Suprapubic skin (tissue), 4 donors: Measurements from ENCODE around the gene MEX3A. TPM values are rescaled to one million over a fixed set of nuclear protein-coding genes. Genes with fewer than 3 reads are reported as not detected.
A peak's percentile ranks its signal among the peaks of the same experiment; 100 is the strongest.

Source experiments
- DNase-seq, 2 donors: peaks; one replicate each; pipeline ENCODE4 v3.0.0-alpha.2; 2019; ENCODE audit warnings: low spot score in 2 of 2
- H3K27ac ChIP-seq: fragments of 200-600 bp; sonication (generic); one replicate; pipeline ENCODE4 v1.5.1; 2019
- H3K27me3 ChIP-seq: fragments of 200-600 bp; sonication (generic); one replicate; pipeline ENCODE4 v1.5.1; 2019
- H3K36me3 ChIP-seq: fragments of 200-600 bp; sonication (generic); one replicate; pipeline ENCODE4 v1.5.1; 2019
- H3K4me1 ChIP-seq: fragments of 200-600 bp; sonication (generic); one replicate; pipeline ENCODE4 v1.5.1; 2019
- H3K4me3 ChIP-seq: fragments of 200-600 bp; sonication (generic); one replicate; pipeline ENCODE4 v1.5.1; 2019; ENCODE audit warnings: mild to moderate bottlenecking
- H3K9me3 ChIP-seq: fragments of 200-600 bp; sonication (generic); one replicate; pipeline ENCODE4 v1.5.1; 2019
- EP300 ChIP-seq: sonication (generic); formaldehyde crosslinking; IDR thresholded peaks from one replicate; pipeline ENCODE4 v1.6.1; 2017; ENCODE audit warnings: antibody characterized with exemption
- POLR2A ChIP-seq, 2 donors: fragments of 450-650 bp; IDR thresholded peaks; one replicate each; pipeline ENCODE4 v1.6.1; 2017; ENCODE audit warnings: antibody characterized with exemption in 2 of 2, mild to moderate bottlenecking in 2 of 2, moderate library complexity in 2 of 2
- POLR2AphosphoS5 ChIP-seq, 3 donors: sonication (generic); formaldehyde crosslinking; IDR thresholded peaks; one replicate each; pipeline ENCODE4 v1.6.1; 2017; ENCODE audit warnings: antibody characterized with exemption in 3 of 3
- WGBS: methylation state at CpG from one replicate; pipeline ENCODE4 v1.1.5; 2018; 5-methylcytosine and 5-hydroxymethylcytosine counted together
- total RNA-seq, 4 donors: library from RNA; depleted of rRNA; stranded (reverse); fragments of >200 nt; gene quantifications; one replicate each; pipeline ENCODE4 v1.1.0, GENCODE V29; 2016
- TF ChIP-seq, protein P1 (sequence below), 2 donors: fragments of 200-600 bp in 1 of 2; fragments of 450-650 bp in 1 of 2; sonication (generic) in 1 of 2; IDR thresholded peaks; one replicate each; pipeline ENCODE4 v1.5.1; 2016 to 2019; ENCODE audit warnings: antibody characterized with exemption in 2 of 2, mild to moderate bottlenecking in 1 of 2, moderate library complexity in 1 of 2

The MEX3A gene
- total RNA-seq, 4 donors from 2014 or later, result 0.42 to 2.7 (median 1.0) TPM

DNA sequence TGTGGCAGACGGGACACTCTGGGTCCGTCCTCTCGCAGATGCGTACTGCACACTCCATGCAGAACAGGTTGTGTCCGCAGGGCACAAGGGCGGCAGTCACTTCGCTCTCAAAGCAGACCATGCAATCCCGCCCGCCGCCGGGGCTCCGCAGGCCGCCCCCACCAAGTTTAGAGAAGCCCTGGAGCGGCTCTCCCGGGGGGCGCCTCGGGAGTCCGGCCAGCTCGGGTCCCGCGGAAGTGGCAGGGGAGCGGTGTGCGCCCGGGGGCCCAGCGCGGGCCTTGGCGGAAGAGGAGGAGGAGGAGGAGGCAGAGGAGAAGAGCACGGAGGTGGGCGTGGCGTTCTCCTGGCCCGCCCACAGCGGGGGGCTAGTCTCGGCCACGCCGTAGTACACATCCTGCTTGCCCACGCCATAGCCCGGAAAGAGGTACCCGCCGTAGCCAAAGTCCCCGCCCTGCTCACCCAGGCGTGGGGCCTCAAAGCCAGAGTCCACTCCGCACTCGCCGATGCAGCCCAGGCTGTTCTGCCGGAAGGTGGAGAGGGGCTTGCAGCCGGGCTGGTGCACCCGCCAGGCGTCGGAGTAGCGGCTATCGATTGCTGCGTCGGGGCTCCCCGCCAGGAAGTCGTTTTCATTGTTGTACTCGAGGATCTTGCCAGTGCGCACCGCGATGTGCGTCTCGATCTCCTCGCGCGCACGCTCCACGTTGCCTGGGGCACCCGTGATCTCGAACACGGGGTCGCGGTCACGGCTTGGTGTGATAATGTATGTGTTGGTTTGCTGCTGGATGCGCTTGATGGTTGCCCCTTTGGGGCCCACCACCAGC, 5.4 kb downstream of the MEX3A start:
- Histone ChIP-seq H3K27me3 (no peaks in the 10 kb centered on the region), H3K36me3 (no peaks in the 10 kb centered on the region), H3K9me3 (no peaks in the 10 kb centered on the region), H3K4me1 (peaks cover 28% of the 10 kb centered on the region), H3K4me3 (peak overlapping the region; percentile 43), H3K27ac (no peak overlapping the region)
- DNase-seq, result no peak
- TF ChIP-seq EP300, result no peak
- TF ChIP-seq POLR2AphosphoS5 (IDR thresholded peaks at IDR 0.05), result no peak
- TF ChIP-seq, protein P1, sequence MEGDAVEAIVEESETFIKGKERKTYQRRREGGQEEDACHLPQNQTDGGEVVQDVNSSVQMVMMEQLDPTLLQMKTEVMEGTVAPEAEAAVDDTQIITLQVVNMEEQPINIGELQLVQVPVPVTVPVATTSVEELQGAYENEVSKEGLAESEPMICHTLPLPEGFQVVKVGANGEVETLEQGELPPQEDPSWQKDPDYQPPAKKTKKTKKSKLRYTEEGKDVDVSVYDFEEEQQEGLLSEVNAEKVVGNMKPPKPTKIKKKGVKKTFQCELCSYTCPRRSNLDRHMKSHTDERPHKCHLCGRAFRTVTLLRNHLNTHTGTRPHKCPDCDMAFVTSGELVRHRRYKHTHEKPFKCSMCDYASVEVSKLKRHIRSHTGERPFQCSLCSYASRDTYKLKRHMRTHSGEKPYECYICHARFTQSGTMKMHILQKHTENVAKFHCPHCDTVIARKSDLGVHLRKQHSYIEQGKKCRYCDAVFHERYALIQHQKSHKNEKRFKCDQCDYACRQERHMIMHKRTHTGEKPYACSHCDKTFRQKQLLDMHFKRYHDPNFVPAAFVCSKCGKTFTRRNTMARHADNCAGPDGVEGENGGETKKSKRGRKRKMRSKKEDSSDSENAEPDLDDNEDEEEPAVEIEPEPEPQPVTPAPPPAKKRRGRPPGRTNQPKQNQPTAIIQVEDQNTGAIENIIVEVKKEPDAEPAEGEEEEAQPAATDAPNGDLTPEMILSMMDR (IDR thresholded peaks at IDR 0.05), result no peak
- no peak for TF ChIP-seq POLR2A (IDR thresholded peaks at IDR 0.05)
- WGBS, result 33% methylated on average over 24 of the region's 73 CpGs

- TF ChIP-seq, protein P1 (IDR thresholded peaks at IDR 0.05), result no peak
- TF ChIP-seq EP300, result no peak
- TF ChIP-seq POLR2A (IDR thresholded peaks at IDR 0.05), result no peak
- TF ChIP-seq POLR2AphosphoS5 (IDR thresholded peaks at IDR 0.05), result no peak
- peak overlapping the region; percentile 43 for H3K4me3 ChIP-seq
- no peak for DNase-seq
- H3K4me1 ChIP-seq, result peaks cover 20% of the 10 kb centered on the region
- H3K27ac ChIP-seq, result no peak overlapping the region
- no peaks in the 10 kb centered on the region for H3K9me3 ChIP-seq
- H3K27me3 ChIP-seq, result no peaks in the 10 kb centered on the region
- H3K36me3 ChIP-seq, result no peaks in the 10 kb centered on the region
- WGBS, result 56% methylated on average over 4 of the region's 4 CpGs
Measured at GRCh38 chr1:156075775-156076204, 6.5 kb downstream of the MEX3A start.

DNA sequence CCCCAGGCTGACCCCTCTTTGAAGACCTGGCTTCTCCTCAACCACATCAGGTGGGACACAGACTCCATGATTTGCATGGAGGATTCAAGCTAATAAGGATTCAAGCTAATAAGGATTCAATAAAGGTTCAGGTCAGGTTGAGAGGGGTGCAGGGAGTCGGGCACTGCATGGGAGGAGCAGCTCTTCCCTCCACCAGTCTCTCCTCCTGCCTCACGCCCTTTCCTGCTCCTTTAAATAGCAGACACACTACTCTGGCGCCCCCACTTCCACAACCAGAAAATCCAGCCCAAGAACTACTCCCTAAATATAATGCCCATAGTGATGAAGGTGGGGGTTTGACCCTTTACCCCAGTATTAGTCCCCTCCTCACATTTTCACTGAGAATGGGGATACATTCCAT, 7.1 kb downstream of the MEX3A start:
- 54% methylated on average over 3 of the region's 3 CpGs for WGBS
- no peak for DNase-seq
- Histone ChIP-seq H3K4me1 (peaks cover 20% of the 10 kb centered on the region), H3K4me3 (no peak overlapping the region), H3K36me3 (peaks cover 5% of the 10 kb centered on the region), H3K27ac (no peak overlapping the region), H3K9me3 (no peaks in the 10 kb centered on the region), H3K27me3 (no peaks in the 10 kb centered on the region)
- TF ChIP-seq, protein P1 (IDR thresholded peaks at IDR 0.05), result no peak
- TF ChIP-seq EP300 (no peak), POLR2A (IDR thresholded peaks at IDR 0.05) (no peak), POLR2AphosphoS5 (IDR thresholded peaks at IDR 0.05) (no peak)

DNA sequence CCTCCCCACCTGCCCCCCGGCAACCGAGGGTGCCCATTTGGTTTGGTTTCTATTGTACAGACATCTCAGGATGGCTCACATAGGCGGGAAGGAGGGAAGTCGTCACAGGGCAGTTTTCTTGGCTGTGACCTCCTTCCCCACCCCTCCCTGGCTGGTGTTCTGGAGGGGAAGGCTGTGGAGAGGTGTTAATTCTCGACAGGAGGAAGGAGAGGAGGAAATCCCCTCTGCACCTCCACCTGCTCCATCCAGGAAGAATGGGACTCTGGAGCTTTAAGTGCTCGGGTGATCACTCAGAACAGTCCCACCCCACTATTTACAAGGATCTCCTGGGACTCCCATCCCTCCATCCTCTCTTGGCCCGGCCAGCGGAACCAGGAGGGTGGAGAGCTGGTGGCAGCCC, 7.6 kb downstream of the MEX3A start:
- H3K27me3 ChIP-seq, result no peaks in the 10 kb centered on the region
- H3K9me3 ChIP-seq, result no peaks in the 10 kb centered on the region
- H3K36me3 ChIP-seq, result peaks cover 9% of the 10 kb centered on the region
- 56% methylated on average over 8 of the region's 8 CpGs for WGBS
- H3K4me3 ChIP-seq, result no peak overlapping the region
- H3K27ac ChIP-seq, result no peak overlapping the region
- H3K4me1 ChIP-seq, result peaks cover 20% of the 10 kb centered on the region
- no peak for DNase-seq
- TF ChIP-seq POLR2A (IDR thresholded peaks at IDR 0.05) (no peak), POLR2AphosphoS5 (IDR thresholded peaks at IDR 0.05) (no peak)

GRCh38 chr1:156073740-156074139, 8.5 kb downstream of the MEX3A start:
- no peak overlapping the region for H3K27ac ChIP-seq
- H3K4me3 ChIP-seq, result no peak overlapping the region
- TF ChIP-seq EP300 (no peak), POLR2A (IDR thresholded peaks at IDR 0.05) (no peak)
- TF ChIP-seq, protein P1 (IDR thresholded peaks at IDR 0.05), result no peak
- DNase-seq, result no peak
- H3K27me3 ChIP-seq, result no peaks in the 10 kb centered on the region
- H3K9me3 ChIP-seq, result no peaks in the 10 kb centered on the region
- H3K36me3 ChIP-seq, result peaks cover 12% of the 10 kb centered on the region
- WGBS, result 61% methylated on average over 5 of the region's 5 CpGs
- peaks cover 20% of the 10 kb centered on the region for H3K4me1 ChIP-seq
